HUES6 (cell line): ENCODE results near the gene STXBP4.

ENCODE experiments used
- H3K27ac ChIP-seq: 2 replicates; pipeline ENCODE4 v1.7.0; 2013; ENCODE audit warnings: low read depth, mild to moderate bottlenecking, low read length, inconsistent platforms
- H3K27me3 ChIP-seq: 2 replicates; pipeline ENCODE4 v1.6.1; 2013; ENCODE audit warnings: low read length; ENCODE audit not compliant: control insufficient read depth, insufficient read depth
- H3K36me3 ChIP-seq: 2 replicates; pipeline ENCODE4 v1.6.1; 2013; ENCODE audit warnings: low read length; ENCODE audit not compliant: control insufficient read depth, insufficient read depth
- H3K4me1 ChIP-seq: 2 replicates; pipeline ENCODE4 v1.6.1; 2013; ENCODE audit warnings: low read length; ENCODE audit not compliant: control insufficient read depth, insufficient read depth
- H3K4me3 ChIP-seq: 2 replicates; pipeline ENCODE4 v1.5.1; 2013; ENCODE audit warnings: low read depth, low read length
- H3K9ac ChIP-seq: one replicate; pipeline ENCODE4 v1.6.1; 2013; ENCODE audit warnings: mild to moderate bottlenecking, low read length
- H3K9me3 ChIP-seq: 2 replicates; pipeline ENCODE4 v1.6.1; 2013; ENCODE audit warnings: low read depth, low read length; ENCODE audit not compliant: control insufficient read depth, insufficient read depth

The STXBP4 gene, protein sequence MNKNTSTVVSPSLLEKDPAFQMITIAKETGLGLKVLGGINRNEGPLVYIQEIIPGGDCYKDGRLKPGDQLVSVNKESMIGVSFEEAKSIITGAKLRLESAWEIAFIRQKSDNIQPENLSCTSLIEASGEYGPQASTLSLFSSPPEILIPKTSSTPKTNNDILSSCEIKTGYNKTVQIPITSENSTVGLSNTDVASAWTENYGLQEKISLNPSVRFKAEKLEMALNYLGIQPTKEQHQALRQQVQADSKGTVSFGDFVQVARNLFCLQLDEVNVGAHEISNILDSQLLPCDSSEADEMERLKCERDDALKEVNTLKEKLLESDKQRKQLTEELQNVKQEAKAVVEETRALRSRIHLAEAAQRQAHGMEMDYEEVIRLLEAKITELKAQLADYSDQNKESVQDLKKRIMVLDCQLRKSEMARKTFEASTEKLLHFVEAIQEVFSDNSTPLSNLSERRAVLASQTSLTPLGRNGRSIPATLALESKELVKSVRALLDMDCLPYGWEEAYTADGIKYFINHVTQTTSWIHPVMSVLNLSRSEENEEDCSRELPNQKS

DNA sequence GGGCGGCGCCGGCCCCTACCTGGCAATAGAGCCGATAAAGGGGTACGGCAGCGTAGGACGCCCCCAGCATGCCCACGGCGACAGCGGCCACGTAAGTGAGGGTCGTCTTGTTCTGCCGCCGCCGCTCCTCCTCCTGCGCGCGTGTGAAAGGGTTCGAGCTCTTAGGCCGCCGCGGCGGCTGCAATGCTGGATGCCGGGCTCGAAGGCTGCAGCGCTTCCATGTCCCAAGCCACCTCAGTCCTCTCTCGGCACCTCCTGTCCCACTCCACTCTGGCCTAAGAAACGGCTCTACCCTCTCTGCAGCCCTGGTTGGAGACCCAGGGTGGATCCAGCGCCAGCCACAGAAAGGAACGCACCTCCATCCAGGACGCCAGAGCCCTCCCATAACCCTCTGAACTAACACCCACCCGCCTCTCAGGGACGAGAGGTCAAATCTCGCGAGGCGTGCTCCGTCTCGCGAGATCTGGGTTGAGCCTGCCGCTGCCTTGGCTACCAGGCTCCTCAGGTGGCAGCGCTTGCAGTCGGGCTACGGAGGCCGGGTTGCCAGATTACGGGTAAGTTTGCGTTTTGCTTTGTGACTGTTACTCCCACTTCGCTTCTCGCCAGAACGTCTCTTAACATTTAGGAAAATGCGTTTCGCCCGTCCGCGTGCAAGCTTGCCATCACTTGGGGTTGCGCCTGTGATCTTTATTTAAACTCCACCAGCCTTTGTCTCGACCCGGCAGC lies at the start of gene STXBP4, which contains the start of gene COX11:
STXBP4 (plus strand) TSS at position 504 of the 726 bp plus-strand sequence. CDS start 17,455 bp downstream, outside the sequence.
COX11 (minus strand) TSS at position 393 of the 726 bp plus-strand sequence; CDS start at position 385, 8 bp downstream.
- peak within 1 kb of the TSS; percentile 97 for H3K9ac ChIP-seq
- peaks cover 16% of the 10 kb centered on the region for H3K36me3 ChIP-seq
- H3K4me3 ChIP-seq = peak within 1 kb of the TSS; percentile 86
- H3K4me1 ChIP-seq = peaks cover 13% of the 10 kb centered on the region
- no peaks in the 10 kb centered on the region for H3K9me3 ChIP-seq
- peak within 1 kb of the TSS; percentile 56 for H3K27ac ChIP-seq
- no peaks in the 10 kb centered on the region for H3K27me3 ChIP-seq

DNA sequence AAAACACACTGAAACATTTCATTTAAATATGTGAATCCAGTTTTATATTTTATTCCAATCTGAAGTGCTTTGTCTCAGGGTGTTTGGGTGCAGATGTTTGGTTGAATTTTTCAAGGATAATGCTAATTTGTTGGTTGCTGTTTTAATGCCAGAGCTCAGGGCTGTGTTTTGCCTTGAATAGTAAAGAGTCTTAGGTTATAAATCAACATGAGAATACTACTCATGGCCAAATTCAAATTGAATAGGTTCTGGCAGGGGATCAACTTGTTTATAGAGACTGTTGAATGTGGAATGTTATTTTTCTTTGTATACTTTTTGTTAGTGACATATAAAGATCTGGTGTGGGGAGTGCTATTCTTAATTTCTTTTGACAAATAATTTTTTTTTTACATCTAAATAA lies 49.1 kb upstream of the STXBP4 start:
- Histone ChIP-seq H3K9ac (no peak overlapping the region), H3K4me3 (no peak overlapping the region), H3K27ac (0 out of 2 replicates have a peak overlapping the region, but pooled peaks have one; percentile 9), H3K4me1 (peaks cover 23% of the 10 kb centered on the region; the same call in 1 of the 2 replicates), H3K36me3 (peaks cover 70% of the 10 kb centered on the region), H3K27me3 (no peaks in the 10 kb centered on the region), H3K9me3 (peaks cover 8% of the 10 kb centered on the region; the same call in 1 of the 2 replicates)

DNA sequence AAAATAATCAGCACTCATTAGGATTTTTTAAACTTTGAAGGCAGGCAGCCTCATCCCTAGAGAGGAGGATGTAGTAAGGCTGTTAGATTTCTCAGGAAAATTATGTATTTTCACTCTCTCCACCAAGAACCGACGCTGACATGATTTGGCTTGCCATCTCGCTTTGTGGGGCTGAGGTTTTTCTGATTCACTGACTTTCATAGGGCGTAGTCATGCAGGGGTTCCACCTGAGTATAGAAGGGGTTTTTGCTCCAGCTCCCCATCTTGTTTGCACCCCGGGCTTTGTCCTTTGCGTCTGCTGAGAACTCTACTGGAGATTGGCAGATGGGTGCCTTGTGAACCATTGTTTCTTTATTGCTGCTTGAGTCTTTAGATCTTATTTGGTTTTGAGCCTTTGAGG lies 47.7 kb upstream of the STXBP4 start:
- peaks cover 23% of the 10 kb centered on the region for H3K4me1 ChIP-seq
- H3K9me3 ChIP-seq = peaks cover 8% of the 10 kb centered on the region; the same call in 1 of the 2 replicates
- H3K36me3 ChIP-seq = peaks cover 67% of the 10 kb centered on the region
- no peak overlapping the region for H3K4me3 ChIP-seq
- H3K27me3 ChIP-seq = no peaks in the 10 kb centered on the region
- H3K27ac ChIP-seq = peak overlapping the region; percentile 34; the same call in 1 of the 2 replicates
- H3K9ac ChIP-seq = no peak overlapping the region

DNA sequence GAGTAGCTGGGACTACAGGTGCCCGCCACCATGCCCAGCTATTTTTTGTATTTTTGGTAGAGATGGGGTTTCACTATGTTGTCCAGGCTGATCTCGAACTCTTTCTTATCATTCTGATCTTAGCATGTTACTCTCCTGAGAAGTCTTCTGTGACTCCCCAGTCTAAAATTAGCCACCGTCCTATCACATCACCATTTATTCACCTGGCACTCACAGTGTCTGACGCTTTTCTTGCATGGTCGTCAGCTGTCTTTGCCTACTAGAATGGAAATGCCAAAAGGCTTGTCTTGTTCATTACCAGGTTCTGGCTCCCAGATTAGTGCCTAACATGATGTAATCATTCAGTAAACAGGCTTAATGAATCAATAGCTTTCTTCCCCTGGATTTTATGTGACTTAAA lies 44.2 kb upstream of the STXBP4 start:
- Histone ChIP-seq H3K27ac (no peak overlapping the region), H3K9me3 (no peaks in the 10 kb centered on the region), H3K9ac (no peak overlapping the region), H3K4me1 (peaks cover 19% of the 10 kb centered on the region), H3K27me3 (no peaks in the 10 kb centered on the region), H3K36me3 (peaks cover 65% of the 10 kb centered on the region), H3K4me3 (no peak overlapping the region)

DNA sequence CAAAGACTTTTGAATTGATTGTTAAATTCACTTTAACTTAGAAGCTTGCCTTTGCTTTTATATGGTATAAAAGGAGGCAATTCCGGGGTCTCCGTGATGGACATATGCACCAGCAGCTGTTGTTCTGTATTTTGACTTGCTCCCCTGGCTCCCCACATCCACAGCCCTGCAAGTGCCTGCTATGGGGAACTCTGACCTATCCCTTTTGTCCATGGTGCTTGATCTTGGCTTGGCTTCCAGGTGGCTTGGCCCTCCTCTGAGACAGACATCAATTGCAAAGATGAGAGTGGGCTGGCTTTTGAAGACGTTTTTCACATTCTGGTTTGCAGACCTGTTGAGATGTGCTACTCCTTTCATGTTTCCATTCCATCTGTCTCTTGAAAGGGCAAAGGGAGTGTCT lies 41.0 kb upstream of the STXBP4 start:
- no peaks in the 10 kb centered on the region for H3K27me3 ChIP-seq
- peaks cover 6% of the 10 kb centered on the region; the same call in 1 of the 2 replicates for H3K4me1 ChIP-seq
- H3K36me3 ChIP-seq = peaks cover 72% of the 10 kb centered on the region
- H3K4me3 ChIP-seq = no peak overlapping the region
- no peak overlapping the region for H3K9ac ChIP-seq
- H3K9me3 ChIP-seq = no peaks in the 10 kb centered on the region
- H3K27ac ChIP-seq = no peak overlapping the region

DNA sequence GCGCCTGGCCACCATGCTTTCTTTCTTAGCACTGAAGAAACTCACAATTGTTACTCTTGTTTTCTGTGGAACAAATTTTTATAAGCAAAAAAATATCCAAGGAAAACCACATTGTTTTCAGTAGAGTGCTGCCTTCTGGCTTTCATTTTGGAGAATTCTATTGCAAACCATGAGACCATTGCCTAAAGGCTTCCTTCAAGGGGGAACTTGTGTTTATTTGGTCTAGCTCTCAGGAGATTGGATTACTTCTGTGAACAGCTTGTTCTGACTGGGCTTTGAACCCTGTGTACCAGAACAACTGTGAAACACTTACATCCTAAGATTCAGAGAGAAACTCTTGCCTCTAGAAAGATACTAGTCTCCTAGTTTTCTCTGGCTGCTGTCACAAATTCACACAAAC lies 35.9 kb upstream of the STXBP4 start:
- H3K27ac ChIP-seq = no peak overlapping the region
- peaks cover 84% of the 10 kb centered on the region for H3K36me3 ChIP-seq
- H3K9me3 ChIP-seq = no peaks in the 10 kb centered on the region
- H3K4me1 ChIP-seq = peaks cover 16% of the 10 kb centered on the region; the same call in 1 of the 2 replicates
- H3K27me3 ChIP-seq = no peaks in the 10 kb centered on the region
- no peak overlapping the region for H3K4me3 ChIP-seq
- H3K9ac ChIP-seq = no peak overlapping the region

DNA sequence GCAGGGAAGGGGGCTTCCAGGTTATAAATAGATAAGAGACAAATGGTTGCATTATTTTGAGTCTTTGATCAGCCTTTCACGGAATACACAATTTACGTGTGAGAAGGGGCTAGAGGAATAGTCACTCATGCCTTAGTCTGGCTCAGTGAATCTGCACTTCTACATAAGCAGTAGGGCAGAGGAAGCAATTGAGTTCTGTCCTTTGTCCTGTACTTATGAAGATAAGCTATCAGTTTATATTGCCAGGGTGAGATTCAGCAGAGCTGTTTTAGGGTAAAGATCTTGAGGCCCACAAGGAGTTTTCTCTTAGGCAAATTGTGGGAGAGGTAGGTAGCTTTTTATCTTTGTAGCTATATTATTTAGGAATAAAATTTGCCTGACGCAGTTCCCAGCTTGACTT lies 34.6 kb upstream of the STXBP4 start:
- no peaks in the 10 kb centered on the region for H3K27me3 ChIP-seq
- no peaks in the 10 kb centered on the region for H3K9me3 ChIP-seq
- no peak overlapping the region for H3K27ac ChIP-seq
- H3K4me1 ChIP-seq = peaks cover 16% of the 10 kb centered on the region; the same call in 1 of the 2 replicates
- peaks cover 83% of the 10 kb centered on the region for H3K36me3 ChIP-seq
- H3K9ac ChIP-seq = no peak overlapping the region
- no peak overlapping the region for H3K4me3 ChIP-seq

DNA sequence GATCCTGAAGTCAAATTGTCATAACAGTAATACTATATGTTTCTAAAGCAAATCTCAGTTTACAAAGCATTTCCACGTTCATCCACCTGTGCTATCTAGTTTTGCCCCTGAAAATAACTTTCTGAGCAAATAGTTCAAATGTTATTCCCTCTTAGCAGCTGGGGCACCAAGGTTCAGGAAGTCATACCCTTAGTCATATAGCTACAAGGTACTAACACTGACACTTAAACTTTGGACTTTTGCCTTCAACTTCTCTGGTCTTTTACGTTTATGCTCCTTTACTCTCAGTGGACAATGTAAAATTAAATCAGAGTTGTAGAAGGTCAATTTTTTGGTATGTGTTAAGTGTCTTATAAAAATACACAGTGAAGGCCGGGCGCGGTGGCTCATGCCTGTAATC lies 33.1 kb upstream of the STXBP4 start:
- no peaks in the 10 kb centered on the region for H3K9me3 ChIP-seq
- no peak overlapping the region for H3K4me3 ChIP-seq
- no peaks in the 10 kb centered on the region for H3K27me3 ChIP-seq
- peaks cover 86% of the 10 kb centered on the region for H3K36me3 ChIP-seq
- peaks cover 16% of the 10 kb centered on the region; the same call in 1 of the 2 replicates for H3K4me1 ChIP-seq
- H3K9ac ChIP-seq = no peak overlapping the region
- peak overlapping the region; percentile 70; the same call in 1 of the 2 replicates for H3K27ac ChIP-seq

DNA sequence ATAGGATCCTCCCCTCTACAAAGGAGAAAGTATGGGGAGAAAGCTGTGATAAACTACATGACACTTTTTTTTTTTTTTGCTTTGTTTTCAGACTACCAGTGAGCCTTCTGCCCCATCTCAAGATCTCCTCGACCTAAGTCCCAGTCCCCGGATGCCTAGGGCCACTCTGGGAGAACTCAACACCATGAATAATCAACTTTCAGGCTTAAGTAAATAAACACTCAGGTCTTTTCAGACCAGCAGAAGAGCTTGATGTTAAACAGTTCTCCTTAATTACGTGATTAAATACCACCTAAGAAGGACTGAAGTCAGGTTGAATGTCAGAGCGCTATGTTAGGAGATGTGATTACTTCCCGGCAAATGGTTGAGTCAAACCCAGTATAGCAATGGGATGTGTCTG lies 31.5 kb upstream of the STXBP4 start:
- peaks cover 16% of the 10 kb centered on the region; the same call in 1 of the 2 replicates for H3K4me1 ChIP-seq
- H3K36me3 ChIP-seq = peaks cover 87% of the 10 kb centered on the region
- no peaks in the 10 kb centered on the region for H3K27me3 ChIP-seq
- H3K9me3 ChIP-seq = no peaks in the 10 kb centered on the region
- H3K27ac ChIP-seq = no peak overlapping the region
- no peak overlapping the region for H3K4me3 ChIP-seq
- no peak overlapping the region for H3K9ac ChIP-seq

DNA sequence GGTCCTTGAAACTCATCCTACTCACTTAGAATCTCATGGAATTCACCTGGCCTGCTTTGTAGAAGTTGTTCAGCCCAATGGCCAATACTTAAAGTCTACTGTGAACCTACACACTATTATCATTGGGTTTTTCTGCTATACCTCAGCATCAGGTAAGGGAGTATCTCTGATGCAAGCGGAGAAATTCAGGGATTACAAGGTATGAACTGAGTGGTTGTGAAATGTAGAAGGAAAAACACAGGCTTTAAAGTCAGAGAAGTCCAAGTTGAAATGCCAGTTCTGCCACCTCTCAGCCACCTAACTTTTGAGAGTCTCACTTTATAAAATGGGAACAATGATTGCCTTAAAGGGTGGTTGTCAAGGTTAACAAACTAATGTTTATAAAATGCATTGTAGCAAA lies 31.1 kb upstream of the STXBP4 start:
- H3K36me3 ChIP-seq = peaks cover 90% of the 10 kb centered on the region
- H3K4me3 ChIP-seq = no peak overlapping the region
- H3K27ac ChIP-seq = no peak overlapping the region
- no peak overlapping the region for H3K9ac ChIP-seq
- H3K27me3 ChIP-seq = no peaks in the 10 kb centered on the region
- H3K9me3 ChIP-seq = no peaks in the 10 kb centered on the region
- H3K4me1 ChIP-seq = peaks cover 16% of the 10 kb centered on the region; the same call in 1 of the 2 replicates
